ENCODE data around the gene EFNB2.

Gene EFNB2

DNA sequence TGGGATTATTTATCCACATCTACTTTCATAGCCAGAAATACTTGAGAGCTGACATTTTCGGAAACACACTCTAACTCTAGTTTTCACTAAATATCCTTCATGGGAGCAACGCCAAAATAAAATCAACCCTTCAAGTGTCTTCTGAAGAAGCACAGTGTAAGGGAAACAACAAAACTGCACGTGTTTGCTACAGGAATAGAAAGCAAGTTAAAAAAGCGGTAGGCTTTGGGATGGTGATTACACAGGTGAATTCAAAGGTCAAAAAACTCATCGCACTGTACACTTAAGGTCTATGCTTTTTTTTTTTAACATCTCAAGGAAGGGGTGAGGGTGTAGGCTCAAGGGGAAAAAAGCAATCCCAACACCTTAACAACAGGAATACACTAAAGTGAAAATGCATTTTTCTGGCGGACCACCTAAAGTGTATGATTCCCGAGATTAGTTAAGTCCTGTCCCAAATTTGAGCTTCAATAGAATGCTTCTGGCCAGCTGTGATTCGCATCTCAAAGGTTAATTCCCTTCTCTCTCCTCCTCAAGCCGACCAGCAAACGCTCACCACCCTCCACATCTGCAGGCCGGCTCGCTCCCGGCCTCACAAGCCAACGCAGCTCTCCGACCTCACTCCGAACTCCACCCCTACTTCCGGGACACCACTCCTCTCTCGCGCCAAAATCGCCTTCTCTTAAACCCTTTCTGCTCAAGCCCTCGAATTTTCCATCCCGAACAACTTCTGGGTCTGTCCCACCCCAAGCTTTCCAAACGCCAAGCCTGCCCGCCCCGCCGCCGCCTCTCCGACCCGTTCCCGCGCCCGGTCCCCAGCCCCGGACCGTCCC, 31.4 kb upstream of the EFNB2 start:
- no peak for TF ChIP-seq EZH2phosphoT487 (IDR thresholded peaks at IDR 0.05; ENCODE audit: low read length)
- no peak for TF ChIP-seq EZH2 (optimal IDR thresholded peaks at IDR 0.05; ENCODE audit: low read depth, low read length)
- TF ChIP-seq, protein P1, sequence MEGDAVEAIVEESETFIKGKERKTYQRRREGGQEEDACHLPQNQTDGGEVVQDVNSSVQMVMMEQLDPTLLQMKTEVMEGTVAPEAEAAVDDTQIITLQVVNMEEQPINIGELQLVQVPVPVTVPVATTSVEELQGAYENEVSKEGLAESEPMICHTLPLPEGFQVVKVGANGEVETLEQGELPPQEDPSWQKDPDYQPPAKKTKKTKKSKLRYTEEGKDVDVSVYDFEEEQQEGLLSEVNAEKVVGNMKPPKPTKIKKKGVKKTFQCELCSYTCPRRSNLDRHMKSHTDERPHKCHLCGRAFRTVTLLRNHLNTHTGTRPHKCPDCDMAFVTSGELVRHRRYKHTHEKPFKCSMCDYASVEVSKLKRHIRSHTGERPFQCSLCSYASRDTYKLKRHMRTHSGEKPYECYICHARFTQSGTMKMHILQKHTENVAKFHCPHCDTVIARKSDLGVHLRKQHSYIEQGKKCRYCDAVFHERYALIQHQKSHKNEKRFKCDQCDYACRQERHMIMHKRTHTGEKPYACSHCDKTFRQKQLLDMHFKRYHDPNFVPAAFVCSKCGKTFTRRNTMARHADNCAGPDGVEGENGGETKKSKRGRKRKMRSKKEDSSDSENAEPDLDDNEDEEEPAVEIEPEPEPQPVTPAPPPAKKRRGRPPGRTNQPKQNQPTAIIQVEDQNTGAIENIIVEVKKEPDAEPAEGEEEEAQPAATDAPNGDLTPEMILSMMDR (IDR thresholded peaks at IDR 0.05; ENCODE audit: low read length), result no peak
- Histone ChIP-seq H3K36me3 (replicated peaks; ENCODE audit: insufficient read depth, low read length) (no peaks in the 10 kb centered on the region), H3K4me1 (ENCODE audit: low read length) (peaks cover 30% of the 10 kb centered on the region), H3K9me2 (replicated peaks; ENCODE audit: insufficient read depth, low read length) (no peaks in the 10 kb centered on the region), H3K9me3 (replicated peaks; ENCODE audit: insufficient read depth, low read length) (no peaks in the 10 kb centered on the region), H4K20me1 (ENCODE audit: insufficient read depth, low read length) (peaks cover 49% of the 10 kb centered on the region), H3K9ac (ENCODE audit: low read length) (peak overlapping the region; percentile 98), H2AFZ (ENCODE audit: low read length) (no peak overlapping the region), H3K79me2 (ENCODE audit: low read length) (peaks cover 60% of the 10 kb centered on the region), H3K4me3 (ENCODE audit: low read length) (peak overlapping the region; percentile 98), H3K4me2 (ENCODE audit: low read depth, low read length) (peak overlapping the region; percentile 90), H3K27me3 (replicated peaks; ENCODE audit: insufficient read depth, low read length) (no peaks in the 10 kb centered on the region), H3K27ac (ENCODE audit: low read length) (peak overlapping the region; percentile 93), H3F3A (ENCODE audit: insufficient read depth, low read length) (peaks cover 10% of the 10 kb centered on the region; the same call in 1 of the 2 replicates)
- DNase-seq, result peak; percentile 77

DNA sequence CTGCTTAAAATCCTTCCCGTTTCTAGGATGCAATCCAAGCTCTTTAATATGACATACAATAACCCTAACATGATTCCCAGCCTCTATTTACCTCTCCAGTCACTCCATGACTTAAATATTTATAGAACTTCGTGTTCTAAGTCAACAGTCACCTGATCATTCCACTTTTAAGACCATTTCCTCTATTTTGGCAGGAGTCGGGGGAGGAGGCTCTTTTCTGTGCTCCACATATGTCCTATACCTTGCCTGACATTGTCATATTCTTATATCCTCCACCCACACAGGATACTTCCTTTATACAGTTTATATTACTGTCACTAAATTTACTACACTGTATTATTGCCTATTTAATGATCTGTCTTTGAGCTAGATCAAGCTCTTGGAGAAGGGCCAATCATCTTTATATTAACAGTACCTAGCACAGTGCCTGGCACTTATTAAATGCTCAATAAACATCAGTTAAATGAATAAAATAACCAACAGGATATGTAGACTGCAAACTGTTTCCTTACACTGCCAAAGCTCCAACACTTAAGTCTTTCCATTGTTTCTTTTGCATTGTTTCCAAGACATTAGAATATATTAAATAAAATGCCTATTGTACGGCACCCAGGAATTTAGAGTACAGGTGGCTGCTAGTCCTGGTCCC, 29.8 kb upstream of the EFNB2 start:
- Histone ChIP-seq H3K27me3 (replicated peaks; ENCODE audit: insufficient read depth, low read length) (no peaks in the 10 kb centered on the region), H2AFZ (ENCODE audit: low read length) (no peak overlapping the region), H3K4me2 (ENCODE audit: low read depth, low read length) (peak overlapping the region; percentile 90), H3K4me1 (ENCODE audit: low read length) (peaks cover 30% of the 10 kb centered on the region), H3K36me3 (replicated peaks; ENCODE audit: insufficient read depth, low read length) (no peaks in the 10 kb centered on the region), H3K4me3 (ENCODE audit: low read length) (peak overlapping the region; percentile 98; the same call in 1 of the 2 replicates), H3K9me2 (replicated peaks; ENCODE audit: insufficient read depth, low read length) (no peaks in the 10 kb centered on the region), H3K79me2 (ENCODE audit: low read length) (peaks cover 77% of the 10 kb centered on the region), H3F3A (ENCODE audit: insufficient read depth, low read length) (peaks cover 10% of the 10 kb centered on the region; the same call in 1 of the 2 replicates), H3K27ac (ENCODE audit: low read length) (no peak overlapping the region), H4K20me1 (ENCODE audit: insufficient read depth, low read length) (peaks cover 65% of the 10 kb centered on the region), H3K9me3 (replicated peaks; ENCODE audit: insufficient read depth, low read length) (no peaks in the 10 kb centered on the region), H3K9ac (ENCODE audit: low read length) (no peak overlapping the region)
- no peak for DNase-seq
- TF ChIP-seq, protein P1 (IDR thresholded peaks at IDR 0.05; ENCODE audit: low read length), result no peak
- TF ChIP-seq EZH2phosphoT487 (IDR thresholded peaks at IDR 0.05; ENCODE audit: low read length) (no peak), EZH2 (optimal IDR thresholded peaks at IDR 0.05; ENCODE audit: low read depth, low read length) (no peak)

DNA sequence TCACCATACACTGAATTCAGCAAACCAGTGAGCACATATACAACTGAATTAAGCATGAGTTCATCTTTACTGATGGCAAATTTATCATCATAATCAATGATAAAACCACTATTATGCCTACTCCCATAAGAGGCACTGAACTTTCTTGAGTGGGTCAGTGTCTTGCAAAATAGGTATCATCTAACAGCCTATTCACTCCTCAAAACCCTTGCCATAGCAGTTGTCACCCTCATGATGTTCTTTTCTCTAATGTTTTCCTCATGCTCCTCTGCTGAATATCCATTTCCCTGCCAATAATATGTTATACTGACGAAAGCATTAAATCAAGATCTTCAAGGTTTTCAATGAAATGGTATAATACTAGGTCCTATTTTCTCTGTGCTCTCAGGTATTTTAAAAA, 26.8 kb upstream of the EFNB2 start:
- H3K79me2 ChIP-seq (ENCODE audit: low read length), result peaks cover 99% of the 10 kb centered on the region
- H3K9me3 ChIP-seq (replicated peaks; ENCODE audit: insufficient read depth, low read length), result no peaks in the 10 kb centered on the region
- H3K27ac ChIP-seq (ENCODE audit: low read length), result no peak overlapping the region
- TF ChIP-seq EZH2phosphoT487 (IDR thresholded peaks at IDR 0.05; ENCODE audit: low read length) (no peak), EZH2 (optimal IDR thresholded peaks at IDR 0.05; ENCODE audit: low read depth, low read length) (no peak)
- TF ChIP-seq, protein P1 (IDR thresholded peaks at IDR 0.05; ENCODE audit: low read length), result no peak
- no peak overlapping the region for H2AFZ ChIP-seq (ENCODE audit: low read length)
- no peaks in the 10 kb centered on the region for H3K9me2 ChIP-seq (replicated peaks; ENCODE audit: insufficient read depth, low read length)
- H3K4me2 ChIP-seq (ENCODE audit: low read depth, low read length), result no peak overlapping the region
- H3K4me1 ChIP-seq (ENCODE audit: low read length), result peaks cover 30% of the 10 kb centered on the region
- no peak for DNase-seq
- H3K9ac ChIP-seq (ENCODE audit: low read length), result no peak overlapping the region
- H3K36me3 ChIP-seq (replicated peaks; ENCODE audit: insufficient read depth, low read length), result peaks cover 11% of the 10 kb centered on the region; the same call in 1 of the 2 replicates
- no peak overlapping the region for H3K4me3 ChIP-seq (ENCODE audit: low read length)
- no peaks in the 10 kb centered on the region for H3K27me3 ChIP-seq (replicated peaks; ENCODE audit: insufficient read depth, low read length)
- 0 out of 2 replicates have a peak, but pooled peaks cover 5% of the 10 kb centered on the region for H3F3A ChIP-seq (ENCODE audit: insufficient read depth, low read length)
- H4K20me1 ChIP-seq (ENCODE audit: insufficient read depth, low read length), result peaks cover 89% of the 10 kb centered on the region

Measured in MM.1S (cell line).